OCI-LY7 (cell line): ENCODE results near the gene UBTD2. TPM values are rescaled to one million over a fixed set of nuclear protein-coding genes. Genes with fewer than 3 reads are reported as not detected.

ENCODE experiments used
- small RNA-seq: library from RNA; depleted of rRNA; stranded (forward); fragments of <200 nt; gene quantifications from one replicate; pipeline ENCODE3, GENCODE V24; 2014
- total RNA-seq, 2 experiments: library from RNA; depleted of rRNA in 1 of 2; stranded (reverse); fragments of >200 nt in 1 of 2; shearing (Covaris generic) in 1 of 2; gene quantifications; 2 replicates each; pipeline ENCODE4 v1.2.3, GENCODE V29; 2014 to 2022

The UBTD2 gene
- total RNA-seq, 2 experiments from 2014 or later = 16.0 to 19.8 TPM

Small RNA genes within 50 kb of the gene (small RNA-seq; reads per million reads assigned to genes)
- not detected for gene RF00191

Other genes with a start within 250 kb of the UBTD2 start
- 53.1 and 53.7 TPM in 2 replicates for gene STK10, start 95.5 kb downstream of the UBTD2 start, total RNA-seq (2014; rRNA removed; shearing (Covaris generic))
- 89.7 and 95.9 TPM in 2 replicates for gene STK10, start 95.5 kb downstream of the UBTD2 start, total RNA-seq (2022)
- gene EFCAB9, start 89.6 kb downstream of the UBTD2 start, total RNA-seq (2014; rRNA removed; shearing (Covaris generic)) = not detected in 2 replicates
- not detected in 2 replicates for gene EFCAB9, start 89.6 kb downstream of the UBTD2 start, total RNA-seq (2022)
- not detected in 2 replicates for gene SH3PXD2B, start 170.8 kb upstream of the UBTD2 start, total RNA-seq (2014; rRNA removed; shearing (Covaris generic))
- gene SH3PXD2B, start 170.8 kb upstream of the UBTD2 start, total RNA-seq (2022) = 0.10 and 0.11 TPM in 2 replicates